GM12878 (cell line): ENCODE results near the gene ZNF48. TPM values are rescaled to one million over a fixed set of nuclear protein-coding genes. Genes with fewer than 3 reads are reported as not detected.

Experiments
- BHLHE40 ChIP-seq, 2 experiments: fragments of 450-650 bp in 1 of 2; IDR thresholded peaks; 2 replicates each; pipeline ENCODE4 v1.6.1; 2011 to 2017; ENCODE audit warnings: low read depth in 2 of 2, borderline replicate concordance in 1 of 2, improper control_type of control experiment in 1 of 2, low read length in 1 of 2, mild to moderate bottlenecking in 1 of 2
- CBX3 ChIP-seq: fragments of 200-600 bp; sonication (generic); IDR thresholded peaks from 2 replicates; pipeline ENCODE4 v1.6.1; 2016; ENCODE audit warnings: low read depth, borderline replicate concordance
- CEBPZ ChIP-seq: fragments of 150-350 bp; IDR thresholded peaks from 2 replicates; pipeline ENCODE4 v1.6.1; 2016; ENCODE audit warnings: low read depth, low read length
- CHD1 ChIP-seq: IDR thresholded peaks from 2 replicates; pipeline ENCODE4 v1.6.1; 2012; ENCODE audit warnings: low read depth, low read length, improper control_type of control experiment
- CHD2 ChIP-seq: IDR thresholded peaks from 2 replicates; pipeline ENCODE4 v1.6.1; 2011; ENCODE audit warnings: low read depth, low read length, improper control_type of control experiment, borderline replicate concordance
- CREB1 ChIP-seq: IDR thresholded peaks from 2 replicates; pipeline ENCODE4 v1.6.1; 2012; ENCODE audit warnings: low read depth, mild to moderate bottlenecking, inconsistent platforms
- HCFC1 ChIP-seq: fragments of 150-350 bp; IDR thresholded peaks from 2 replicates; pipeline ENCODE4 v1.6.1; 2014; ENCODE audit warnings: low read length
- MAX ChIP-seq: IDR thresholded peaks from 2 replicates; pipeline ENCODE4 v1.6.1; 2012; ENCODE audit warnings: low read depth, low read length, improper control_type of control experiment
- MXI1 ChIP-seq: fragments of 150-350 bp; IDR thresholded peaks from 2 replicates; pipeline ENCODE4 v1.6.1; 2011; ENCODE audit warnings: low read depth, mild to moderate bottlenecking, inconsistent platforms, low read length, improper control_type of control experiment
- MYC ChIP-seq: IDR thresholded peaks from 2 replicates; pipeline ENCODE4 v1.6.1; 2011; ENCODE audit warnings: mild to moderate bottlenecking, low read length, moderate library complexity, inconsistent platforms; ENCODE audit not compliant: insufficient read depth, insufficient replicate concordance, insufficient read length, severe bottlenecking
- NBN ChIP-seq: fragments of 450-650 bp; IDR thresholded peaks from 2 replicates; pipeline ENCODE4 v1.6.1; 2016
- NFIC ChIP-seq: IDR thresholded peaks from 2 replicates; pipeline ENCODE4 v1.6.1; 2012; ENCODE audit warnings: low read depth, mild to moderate bottlenecking, inconsistent platforms, low read length, moderate library complexity
- NR2C1 ChIP-seq: fragments of 450-650 bp; IDR thresholded peaks from 2 replicates; pipeline ENCODE4 v1.6.1; 2017; ENCODE audit warnings: antibody characterized with exemption, mild to moderate bottlenecking, moderate library complexity
- NR2F1 ChIP-seq: fragments of 450-650 bp; conservative IDR thresholded peaks from 2 replicates; pipeline ENCODE4 v1.6.1; 2017; ENCODE audit warnings: mild to moderate bottlenecking
- POLR2A ChIP-seq: IDR thresholded peaks from 2 replicates; pipeline ENCODE4 v1.6.1; 2011; ENCODE audit warnings: low read depth, mild to moderate bottlenecking, low read length
- RAD51 ChIP-seq: fragments of 450-650 bp; IDR thresholded peaks from 2 replicates; pipeline ENCODE4 v1.6.1; 2016; ENCODE audit warnings: moderate library complexity, mild to moderate bottlenecking, inconsistent platforms
- SUZ12 ChIP-seq: fragments of 200-600 bp; sonication (generic); IDR thresholded peaks from one replicate; pipeline ENCODE4 v1.6.1; 2018; ENCODE audit warnings: antibody characterized with exemption, mild to moderate bottlenecking; ENCODE audit not compliant: unreplicated experiment
- ZBTB4 ChIP-seq: fragments of 450-650 bp; formaldehyde crosslinking; IDR thresholded peaks from 2 replicates; pipeline ENCODE4 v1.4.0; 2022; ENCODE audit warnings: mild to moderate bottlenecking, moderate library complexity
- ZBTB40 ChIP-seq: fragments of 450-650 bp; IDR thresholded peaks from 2 replicates; pipeline ENCODE4 v1.6.1; 2016; ENCODE audit warnings: mild to moderate bottlenecking, moderate library complexity, borderline replicate concordance
- polyA plus RNA-seq, 11 experiments: library from polyadenylated mRNA; depleted of rRNA in 4 of 11; unstranded in 6 of 11; stranded (reverse) in 5 of 11; fragments of >200 nt; fragmentation: Nextera tagmentation in 4 of 11; fragmentation: Illumina TruSeq in 1 of 11; extraction: Ambion mirVana in 4 of 11; extraction: Trizol in 1 of 11; gene quantifications; 1 replicate in 1 of 11; 2 replicates in 10 of 11; pipeline versions ENCODE4 v1.2.1 to v1.2.3, GENCODE V29; 2011 to 2016; ENCODE audit warnings: inconsistent platforms in 2 of 11, missing spikeins in 2 of 11, low read depth in 1 of 11
- total RNA-seq, 4 experiments: library from RNA; depleted of rRNA in 3 of 4; stranded (reverse); fragments of >200 nt in 3 of 4; fragmentation: Illumina TruSeq in 1 of 4; extraction: Trizol in 1 of 4; gene quantifications; 2 replicates each; pipeline versions ENCODE4 v1.2.1 to v1.2.3, GENCODE V29; 2013 to 2021

ZNF48 gene
- total and polyA plus RNA-seq, 10 of the 15 experiments (the other 5 are each of a cell fraction or from before 2014, with no cell fraction given): 0.14 to 12.0 (median 4.2) TPM

DNA sequence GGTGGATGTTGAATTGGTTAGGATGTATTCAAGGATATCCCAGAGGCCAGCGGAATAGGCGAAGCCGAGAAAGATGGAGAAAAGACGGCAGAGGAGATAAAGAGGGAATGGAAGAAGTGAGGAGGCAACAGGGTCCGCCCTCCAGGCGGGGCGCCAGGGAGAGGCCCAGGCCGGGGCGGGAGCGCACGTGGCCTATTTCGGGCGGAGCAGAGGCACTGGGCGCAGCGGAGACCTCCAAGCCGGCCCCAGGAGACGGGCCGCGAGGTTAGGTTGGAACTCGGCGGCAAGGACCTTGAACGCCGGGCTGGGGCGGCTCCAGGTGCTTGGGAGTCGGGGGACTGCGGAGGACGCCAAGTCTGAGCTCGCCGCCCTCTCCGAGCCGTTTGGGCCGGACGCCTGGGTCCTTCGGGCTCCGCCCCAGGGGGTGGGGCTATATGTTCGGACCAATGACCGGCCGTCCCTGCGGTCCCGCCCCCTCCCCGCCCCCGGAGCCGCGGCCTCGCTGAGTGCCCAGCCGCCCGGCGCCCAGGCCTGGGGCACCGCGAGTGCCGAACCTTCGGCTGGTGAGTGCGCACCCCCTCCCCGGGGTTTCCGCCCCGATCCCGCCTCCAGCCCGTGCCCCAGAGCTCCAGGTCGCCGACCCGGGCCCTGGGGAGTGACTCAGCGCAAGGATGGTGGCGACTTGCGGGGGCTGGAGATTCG is 12.0 kb downstream of the ZNF48 start, which contains the start of gene ZNF771 (continued):
- TF ChIP-seq ZBTB40 (no peak), HCFC1 (0 out of 2 replicates have a peak, but pooled peaks have one; percentile 10), POLR2A (peak; percentile 82), CHD1 (no peak), CBX3 (no peak), CEBPZ (no peak), MAX (peak; percentile 74; the same call in 1 of the 2 replicates), NFIC (no peak), CHD2 (no peak), MYC (peak; percentile 39), CREB1 (no peak), BHLHE40 (IDR thresholded peaks at IDR 0.05; ENCODE audit: borderline replicate concordance in 1 of 2, low read depth in 2 of 2, low read length in 1 of 2) (peak; percentile 50 to 89; a peak in 3 of 4 replicates), MXI1 (peak; percentile 70; the same call in 1 of the 2 replicates), SUZ12 (no peak), NR2F1 (0 out of 2 replicates have a peak, but pooled peaks have one; percentile 35), RAD51 (peak; percentile 81), NBN (0 out of 2 replicates have a peak, but pooled peaks have one; percentile 59), NR2C1 (no peak), ZBTB4 (no peak)
